Measurements from ENCODE around the gene POPDC2.

POPDC2 gene

GRCh38 chr3:119628390-119628789 is 32.0 kb downstream of the POPDC2 start:
- 94 to 100% methylated on average over 1 to 2 of the region's 4 CpGs for WGBS, 2 experiments (ENCODE audit: insufficient coverage in 2 of 2)
- Histone ChIP-seq H3K4me1 (ENCODE audit: control insufficient read depth, insufficient read depth, low read length, poor library complexity, severe bottlenecking) (peaks cover 15% of the 10 kb centered on the region), H3K27ac (ENCODE audit: low read depth, low read length, severe bottlenecking) (no peak overlapping the region), H3K36me3 (ENCODE audit: control insufficient read depth, insufficient read depth, low read length) (no peaks in the 10 kb centered on the region), H3K4me3 (ENCODE audit: extremely low read depth, insufficient read depth, low read length, poor library complexity, severe bottlenecking) (no peak overlapping the region), H3K9me3 (ENCODE audit: control insufficient read depth, low read length) (no peaks in the 10 kb centered on the region)

GRCh38 chr3:119627461-119627860 is 32.9 kb downstream of the POPDC2 start:
- H3K4me1 ChIP-seq (ENCODE audit: control insufficient read depth, insufficient read depth, low read length, poor library complexity, severe bottlenecking), result peaks cover 15% of the 10 kb centered on the region
- H3K9me3 ChIP-seq (ENCODE audit: control insufficient read depth, low read length), result no peaks in the 10 kb centered on the region
- WGBS, 2 experiments (ENCODE audit: insufficient coverage in 2 of 2), result 86 to 88% methylated on average over 7 to 8 of the region's 8 CpGs
- no peak overlapping the region for H3K4me3 ChIP-seq (ENCODE audit: extremely low read depth, insufficient read depth, low read length, poor library complexity, severe bottlenecking)
- H3K36me3 ChIP-seq (ENCODE audit: control insufficient read depth, insufficient read depth, low read length), result no peaks in the 10 kb centered on the region
- H3K27ac ChIP-seq (ENCODE audit: low read depth, low read length, severe bottlenecking), result no peak overlapping the region

GRCh38 chr3:119626196-119626595 is 34.2 kb downstream of the POPDC2 start:
- Histone ChIP-seq H3K9me3 (ENCODE audit: control insufficient read depth, low read length) (no peaks in the 10 kb centered on the region), H3K36me3 (ENCODE audit: control insufficient read depth, insufficient read depth, low read length) (no peaks in the 10 kb centered on the region), H3K27ac (ENCODE audit: low read depth, low read length, severe bottlenecking) (no peak overlapping the region), H3K4me1 (ENCODE audit: control insufficient read depth, insufficient read depth, low read length, poor library complexity, severe bottlenecking) (peaks cover 15% of the 10 kb centered on the region), H3K4me3 (ENCODE audit: extremely low read depth, insufficient read depth, low read length, poor library complexity, severe bottlenecking) (no peak overlapping the region)
- 100% methylated on average over 1 of the region's 1 CpG; no CpG with 5 or more reads in 1 of the 2 experiments for WGBS, 2 experiments (ENCODE audit: insufficient coverage in 2 of 2)

DNA sequence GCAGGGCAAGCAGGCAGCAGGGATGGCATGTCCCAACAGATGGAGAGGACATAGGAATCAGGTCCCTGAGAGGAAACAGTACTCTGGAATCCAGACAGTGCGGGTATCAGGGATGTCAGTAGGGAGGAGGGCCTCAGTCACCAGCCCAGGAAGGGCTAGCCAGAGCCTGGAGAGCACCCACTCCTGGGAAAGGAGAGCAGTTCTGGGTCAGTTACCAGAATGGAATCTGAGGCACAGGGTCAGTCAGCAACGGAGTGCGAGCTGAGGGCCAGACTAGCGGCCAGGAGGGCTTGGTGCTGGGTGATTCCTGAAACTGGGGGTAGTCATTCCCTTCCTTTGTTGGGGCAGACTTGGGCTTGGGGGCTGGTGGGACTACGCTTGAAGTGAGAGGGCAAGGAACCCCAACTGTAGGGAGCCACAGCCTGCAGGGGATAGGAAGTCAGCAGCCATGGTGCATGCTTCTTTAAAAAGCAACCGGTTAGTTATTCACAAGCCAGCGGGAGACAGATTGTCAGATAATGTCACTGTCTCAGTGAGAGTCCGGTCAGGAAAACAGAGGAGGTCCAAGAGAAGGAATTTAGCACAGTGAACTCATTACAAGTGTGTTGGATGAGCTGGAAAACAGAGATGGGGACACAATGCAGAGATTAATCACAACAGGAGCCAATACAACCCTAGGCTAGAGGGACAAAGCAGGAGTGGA is 34.8 kb downstream of the POPDC2 start:
- H3K4me3 ChIP-seq (ENCODE audit: extremely low read depth, insufficient read depth, low read length, poor library complexity, severe bottlenecking), result no peak overlapping the region
- no peaks in the 10 kb centered on the region for H3K36me3 ChIP-seq (ENCODE audit: control insufficient read depth, insufficient read depth, low read length)
- H3K9me3 ChIP-seq (ENCODE audit: control insufficient read depth, low read length), result no peaks in the 10 kb centered on the region
- WGBS, 2 experiments (ENCODE audit: insufficient coverage in 2 of 2), result 48 to 52% methylated on average over 6 to 8 of the region's 8 CpGs
- H3K4me1 ChIP-seq (ENCODE audit: control insufficient read depth, insufficient read depth, low read length, poor library complexity, severe bottlenecking), result peaks cover 12% of the 10 kb centered on the region
- no peak overlapping the region for H3K27ac ChIP-seq (ENCODE audit: low read depth, low read length, severe bottlenecking)

DNA sequence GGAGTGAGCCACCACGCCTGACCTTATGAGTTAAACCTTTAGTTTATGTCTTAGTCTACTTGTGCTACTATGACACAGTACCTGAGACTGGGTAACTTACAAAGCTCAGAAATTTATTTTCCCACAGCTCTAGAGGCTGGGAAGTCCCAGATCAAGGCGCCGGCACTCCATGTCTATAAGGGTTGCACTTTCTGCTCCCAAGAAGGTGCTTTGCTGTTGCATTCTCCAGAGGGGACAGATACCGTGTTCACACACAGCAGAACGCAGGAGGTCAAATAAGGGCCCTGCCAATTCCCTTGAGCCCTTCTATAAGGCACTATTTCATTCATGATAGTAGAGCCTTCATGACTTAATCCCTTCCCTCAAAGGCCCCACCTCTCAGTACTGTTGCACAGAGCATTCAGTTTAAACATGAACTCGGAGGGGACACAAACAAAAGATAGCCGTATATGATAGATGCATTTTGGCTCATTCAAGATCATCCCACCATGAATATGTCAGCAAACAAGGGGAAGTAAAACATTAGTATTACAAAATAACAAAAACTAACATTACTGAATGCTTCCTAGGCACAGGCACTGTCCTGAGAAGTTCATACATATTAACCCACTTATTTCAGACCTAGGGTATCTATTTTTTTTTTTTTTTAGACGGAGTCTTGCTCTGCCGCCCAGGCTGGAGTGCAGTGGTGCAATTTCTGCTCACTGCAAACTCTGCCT is 36.2 kb downstream of the POPDC2 start:
- Histone ChIP-seq H3K9me3 (ENCODE audit: control insufficient read depth, low read length) (no peaks in the 10 kb centered on the region), H3K4me1 (ENCODE audit: control insufficient read depth, insufficient read depth, low read length, poor library complexity, severe bottlenecking) (peaks cover 12% of the 10 kb centered on the region), H3K4me3 (ENCODE audit: extremely low read depth, insufficient read depth, low read length, poor library complexity, severe bottlenecking) (no peak overlapping the region), H3K36me3 (ENCODE audit: control insufficient read depth, insufficient read depth, low read length) (no peaks in the 10 kb centered on the region), H3K27ac (ENCODE audit: low read depth, low read length, severe bottlenecking) (no peak overlapping the region)
- WGBS, 2 experiments (ENCODE audit: insufficient coverage in 2 of 2), result 96 to 97% methylated on average over 4 to 6 of the region's 9 CpGs

- no peak overlapping the region for H3K27ac ChIP-seq (ENCODE audit: low read depth, low read length, severe bottlenecking)
- peaks cover 6% of the 10 kb centered on the region for H3K4me1 ChIP-seq (ENCODE audit: control insufficient read depth, insufficient read depth, low read length, poor library complexity, severe bottlenecking)
- no peak overlapping the region for H3K4me3 ChIP-seq (ENCODE audit: extremely low read depth, insufficient read depth, low read length, poor library complexity, severe bottlenecking)
- no peaks in the 10 kb centered on the region for H3K36me3 ChIP-seq (ENCODE audit: control insufficient read depth, insufficient read depth, low read length)
- no peaks in the 10 kb centered on the region for H3K9me3 ChIP-seq (ENCODE audit: control insufficient read depth, low read length)
- 100% methylated on average over 1 of the region's 5 CpGs; no CpG with 5 or more reads in 1 of the 2 experiments for WGBS, 2 experiments (ENCODE audit: insufficient coverage in 2 of 2)
These were observed 39.5 kb downstream of the POPDC2 start for GRCh38 chr3:119620899-119621298.

DNA sequence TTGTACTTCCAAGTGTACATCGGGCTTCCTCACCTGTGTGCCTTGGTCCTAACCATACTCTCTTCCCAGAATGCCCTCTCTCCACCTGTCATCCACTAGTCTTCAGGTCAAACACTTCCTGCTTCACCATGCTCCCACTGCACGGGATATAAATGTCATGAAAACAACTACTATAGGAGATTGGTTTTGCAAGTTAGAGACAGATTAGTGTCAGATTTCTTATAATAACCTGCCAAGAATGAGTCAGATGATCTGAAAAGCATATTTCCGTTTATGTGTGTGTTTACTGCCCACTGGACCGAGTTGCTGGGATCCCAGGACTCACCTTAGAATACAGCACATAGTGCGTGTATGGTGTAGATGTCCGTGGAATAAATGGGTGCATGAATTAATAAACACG is 41.3 kb downstream of the POPDC2 start:
- 81 to 83% methylated on average over 2 to 4 of the region's 7 CpGs for WGBS, 2 experiments (ENCODE audit: insufficient coverage in 2 of 2)
- no peak overlapping the region for H3K4me3 ChIP-seq (ENCODE audit: extremely low read depth, insufficient read depth, low read length, poor library complexity, severe bottlenecking)
- H3K9me3 ChIP-seq (ENCODE audit: control insufficient read depth, low read length), result no peaks in the 10 kb centered on the region
- no peaks in the 10 kb centered on the region for H3K36me3 ChIP-seq (ENCODE audit: control insufficient read depth, insufficient read depth, low read length)
- no peaks in the 10 kb centered on the region for H3K4me1 ChIP-seq (ENCODE audit: control insufficient read depth, insufficient read depth, low read length, poor library complexity, severe bottlenecking)
- no peak overlapping the region for H3K27ac ChIP-seq (ENCODE audit: low read depth, low read length, severe bottlenecking)

DNA sequence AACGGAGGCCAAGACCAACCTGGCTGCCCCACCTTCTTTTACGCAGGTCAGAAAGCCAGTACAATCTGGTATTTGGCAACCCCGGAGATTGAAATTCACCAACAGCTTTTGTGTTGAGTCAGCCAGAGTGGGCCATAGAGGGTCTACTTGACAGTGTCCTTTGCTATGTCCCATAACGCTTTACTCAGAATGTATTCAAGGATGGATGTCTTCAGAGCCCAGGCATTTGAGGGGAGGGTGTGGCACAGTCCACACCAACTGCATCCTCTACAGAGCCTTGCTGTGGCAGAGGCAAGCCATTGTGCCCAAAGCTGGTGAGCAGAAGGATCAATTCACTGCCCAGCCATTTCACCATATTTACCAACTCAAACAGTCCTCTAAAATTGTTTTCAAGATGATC is 44.3 kb downstream of the POPDC2 start:
- no peaks in the 10 kb centered on the region for H3K4me1 ChIP-seq (ENCODE audit: control insufficient read depth, insufficient read depth, low read length, poor library complexity, severe bottlenecking)
- no peaks in the 10 kb centered on the region for H3K9me3 ChIP-seq (ENCODE audit: control insufficient read depth, low read length)
- WGBS, 2 experiments (ENCODE audit: insufficient coverage in 2 of 2), result 67 to 75% methylated on average over 3 to 4 of the region's 4 CpGs
- H3K27ac ChIP-seq (ENCODE audit: low read depth, low read length, severe bottlenecking), result no peak overlapping the region
- H3K4me3 ChIP-seq (ENCODE audit: extremely low read depth, insufficient read depth, low read length, poor library complexity, severe bottlenecking), result no peak overlapping the region
- no peaks in the 10 kb centered on the region for H3K36me3 ChIP-seq (ENCODE audit: control insufficient read depth, insufficient read depth, low read length)

- Histone ChIP-seq H3K4me3 (ENCODE audit: extremely low read depth, insufficient read depth, low read length, poor library complexity, severe bottlenecking) (no peak overlapping the region), H3K9me3 (ENCODE audit: control insufficient read depth, low read length) (no peaks in the 10 kb centered on the region), H3K4me1 (ENCODE audit: control insufficient read depth, insufficient read depth, low read length, poor library complexity, severe bottlenecking) (no peaks in the 10 kb centered on the region), H3K27ac (ENCODE audit: low read depth, low read length, severe bottlenecking) (no peak overlapping the region), H3K36me3 (ENCODE audit: control insufficient read depth, insufficient read depth, low read length) (no peaks in the 10 kb centered on the region)
- WGBS, 2 experiments (ENCODE audit: insufficient coverage in 2 of 2), result 93% methylated on average over 3 of the region's 4 CpGs; no CpG with 5 or more reads in 1 of the 2 experiments
These were observed 46.5 kb downstream of the POPDC2 start for GRCh38 chr3:119613872-119614271.

- Histone ChIP-seq H3K36me3 (ENCODE audit: control insufficient read depth, insufficient read depth, low read length) (no peaks in the 10 kb centered on the region), H3K27ac (ENCODE audit: low read depth, low read length, severe bottlenecking) (no peak overlapping the region), H3K9me3 (ENCODE audit: control insufficient read depth, low read length) (no peaks in the 10 kb centered on the region), H3K4me1 (ENCODE audit: control insufficient read depth, insufficient read depth, low read length, poor library complexity, severe bottlenecking) (no peaks in the 10 kb centered on the region), H3K4me3 (ENCODE audit: extremely low read depth, insufficient read depth, low read length, poor library complexity, severe bottlenecking) (no peak overlapping the region)
- WGBS, 2 experiments (ENCODE audit: insufficient coverage in 2 of 2), result 100% methylated on average over 1 of the region's 1 CpG; no CpG with 5 or more reads in 1 of the 2 experiments
These were observed 47.2 kb downstream of the POPDC2 start for GRCh38 chr3:119613201-119613600.

DNA sequence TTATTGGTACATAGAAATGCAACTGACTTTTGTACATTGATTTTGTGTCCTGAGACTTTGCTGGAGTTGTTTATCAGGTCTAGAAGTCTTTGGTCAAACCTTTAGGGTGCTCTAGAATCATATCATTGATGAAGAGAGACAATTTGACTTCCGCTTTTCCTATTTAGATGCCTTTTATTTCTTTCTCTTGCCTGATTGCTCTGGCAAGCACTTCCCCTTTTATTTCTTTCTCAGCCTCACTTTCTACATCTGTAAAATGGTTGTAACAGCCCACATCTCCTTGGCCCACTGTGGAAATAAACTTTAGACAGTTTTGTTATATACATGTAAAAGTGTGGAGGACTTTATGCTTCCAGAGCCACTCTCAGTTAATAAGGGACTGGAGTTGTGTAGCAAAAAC is 48.7 kb downstream of the POPDC2 start:
- no peaks in the 10 kb centered on the region for H3K4me1 ChIP-seq (ENCODE audit: control insufficient read depth, insufficient read depth, low read length, poor library complexity, severe bottlenecking)
- WGBS, 2 experiments (ENCODE audit: insufficient coverage in 2 of 2), result 86% methylated on average over 1 of the region's 1 CpG; no CpG with 5 or more reads in 1 of the 2 experiments
- no peak overlapping the region for H3K27ac ChIP-seq (ENCODE audit: low read depth, low read length, severe bottlenecking)
- H3K9me3 ChIP-seq (ENCODE audit: control insufficient read depth, low read length), result no peaks in the 10 kb centered on the region
- H3K36me3 ChIP-seq (ENCODE audit: control insufficient read depth, insufficient read depth, low read length), result no peaks in the 10 kb centered on the region
- no peak overlapping the region for H3K4me3 ChIP-seq (ENCODE audit: extremely low read depth, insufficient read depth, low read length, poor library complexity, severe bottlenecking)
